Astrocyte (in vitro differentiated cells and primary cell): Measurements from ENCODE around the gene FHIT. TPM values are rescaled to one million over a fixed set of nuclear protein-coding genes. Genes with fewer than 3 reads are reported as not detected.

Experiments used
- DNase-seq: peaks from one replicate; pipeline ENCODE4 v3.0.0-alpha.2; 2010; ENCODE audit warnings: low read depth
- FAIRE-seq: peaks from 2 replicates; lab custom pipeline; 2011; peaks lifted over from hg19 to GRCh38; lab: Jason Lieb, UNC
- H2AFZ ChIP-seq: 2 replicates; pipeline ENCODE4 v1.6.0; 2012; ENCODE audit warnings: low read depth, low read length, inconsistent platforms
- H3K27ac ChIP-seq: 2 replicates; pipeline ENCODE4 v1.5.1; 2011; ENCODE audit warnings: low read depth, low read length, inconsistent platforms
- H3K27me3 ChIP-seq: 2 replicates; pipeline ENCODE4 v1.6.0; 2011; ENCODE audit warnings: low read length, inconsistent platforms; ENCODE audit not compliant: insufficient read depth
- H3K36me3 ChIP-seq: 2 replicates; pipeline ENCODE4 v1.5.1; 2011; ENCODE audit warnings: low read length, inconsistent platforms; ENCODE audit not compliant: insufficient read depth
- H3K4me1 ChIP-seq: 2 replicates; pipeline ENCODE4 v1.5.1; 2011; ENCODE audit warnings: low read length, inconsistent platforms; ENCODE audit not compliant: insufficient read depth
- H3K4me2 ChIP-seq: 2 replicates; pipeline ENCODE4 v1.6.0; 2012; ENCODE audit warnings: low read length, inconsistent platforms
- H3K4me3 ChIP-seq: 2 replicates; pipeline ENCODE4 v1.5.1; 2011; ENCODE audit warnings: low read depth, mild to moderate bottlenecking, low read length, inconsistent platforms; ENCODE audit not compliant: insufficient read depth
- H3K79me2 ChIP-seq: 2 replicates; pipeline ENCODE4 v1.6.0; 2012; ENCODE audit warnings: mild to moderate bottlenecking, low read length, inconsistent platforms; ENCODE audit not compliant: insufficient read depth
- H3K9ac ChIP-seq: 2 replicates; pipeline ENCODE4 v1.6.0; 2012; ENCODE audit warnings: mild to moderate bottlenecking, low read length, inconsistent platforms
- H3K9me3 ChIP-seq: 2 replicates; pipeline ENCODE4 v1.5.1; 2012; ENCODE audit warnings: low read depth, mild to moderate bottlenecking, low read length, inconsistent platforms; ENCODE audit not compliant: insufficient read depth
- H4K20me1 ChIP-seq: 2 replicates; pipeline ENCODE4 v1.6.0; 2012; ENCODE audit warnings: low read length, inconsistent platforms; ENCODE audit not compliant: insufficient read depth
- H3K27ac Mint-ChIP-seq: one replicate; pipeline ENCODE4 v1.8.0; 2021; ENCODE audit warnings: mild to moderate bottlenecking, mixed read lengths; ENCODE audit not compliant: unreplicated experiment
- H3K27me3 Mint-ChIP-seq: one replicate; pipeline ENCODE4 v1.8.0; 2021; ENCODE audit warnings: low read depth, mixed read lengths; ENCODE audit not compliant: unreplicated experiment
- H3K36me3 Mint-ChIP-seq: one replicate; pipeline ENCODE4 v1.8.0; 2021; ENCODE audit warnings: low read depth, mixed read lengths; ENCODE audit not compliant: unreplicated experiment
- H3K4me1 Mint-ChIP-seq: one replicate; pipeline ENCODE4 v1.8.0; 2021; ENCODE audit warnings: low read depth, mixed read lengths; ENCODE audit not compliant: unreplicated experiment
- H3K4me3 Mint-ChIP-seq: one replicate; pipeline ENCODE4 v1.8.0; 2021; ENCODE audit warnings: mild to moderate bottlenecking, moderate library complexity, mixed read lengths; ENCODE audit not compliant: unreplicated experiment
- H3K9me3 Mint-ChIP-seq: one replicate; pipeline ENCODE4 v1.8.0; 2021; ENCODE audit warnings: mild to moderate bottlenecking, mixed read lengths; ENCODE audit not compliant: unreplicated experiment
- EZH2 ChIP-seq: IDR thresholded peaks from 2 replicates; pipeline ENCODE4 v1.6.1; 2012; ENCODE audit warnings: mild to moderate bottlenecking, low read length, inconsistent platforms; ENCODE audit not compliant: insufficient read depth
- total RNA-seq: library from RNA; stranded (reverse); gene quantifications from 2 replicates; pipeline ENCODE4 v1.2.1, GENCODE V29; 2021
- TF ChIP-seq, protein P1 (sequence below): IDR thresholded peaks from 2 replicates; pipeline ENCODE4 v1.5.1; 2011; ENCODE audit warnings: low read depth, mild to moderate bottlenecking, inconsistent platforms, low read length, moderate library complexity; ENCODE audit not compliant: insufficient read depth

The FHIT gene
- total RNA-seq, 1 donor from 2014 or later = 6.7 TPM

- Histone ChIP-seq H3K9me3 (no peaks in the 10 kb centered on the region), H3K4me1 (no peaks in the 10 kb centered on the region), H3K4me2 (no peak overlapping the region), H3K79me2 (no peaks in the 10 kb centered on the region), H3K27me3 (no peaks in the 10 kb centered on the region), H3K9ac (no peak overlapping the region), H3K36me3 (no peaks in the 10 kb centered on the region), H3K27ac (no peak overlapping the region), H3K4me3 (no peak overlapping the region), H4K20me1 (no peaks in the 10 kb centered on the region), H2AFZ (no peak overlapping the region)
- Mint-ChIP-seq H3K9me3 (no peaks in the 10 kb centered on the region), H3K27ac (no peak overlapping the region), H3K27me3 (no peaks in the 10 kb centered on the region), H3K4me1 (peaks cover 3% of the 10 kb centered on the region), H3K4me3 (no peak overlapping the region), H3K36me3 (peaks cover 2% of the 10 kb centered on the region)
- DNase-seq = no peak
- TF ChIP-seq, protein P1, sequence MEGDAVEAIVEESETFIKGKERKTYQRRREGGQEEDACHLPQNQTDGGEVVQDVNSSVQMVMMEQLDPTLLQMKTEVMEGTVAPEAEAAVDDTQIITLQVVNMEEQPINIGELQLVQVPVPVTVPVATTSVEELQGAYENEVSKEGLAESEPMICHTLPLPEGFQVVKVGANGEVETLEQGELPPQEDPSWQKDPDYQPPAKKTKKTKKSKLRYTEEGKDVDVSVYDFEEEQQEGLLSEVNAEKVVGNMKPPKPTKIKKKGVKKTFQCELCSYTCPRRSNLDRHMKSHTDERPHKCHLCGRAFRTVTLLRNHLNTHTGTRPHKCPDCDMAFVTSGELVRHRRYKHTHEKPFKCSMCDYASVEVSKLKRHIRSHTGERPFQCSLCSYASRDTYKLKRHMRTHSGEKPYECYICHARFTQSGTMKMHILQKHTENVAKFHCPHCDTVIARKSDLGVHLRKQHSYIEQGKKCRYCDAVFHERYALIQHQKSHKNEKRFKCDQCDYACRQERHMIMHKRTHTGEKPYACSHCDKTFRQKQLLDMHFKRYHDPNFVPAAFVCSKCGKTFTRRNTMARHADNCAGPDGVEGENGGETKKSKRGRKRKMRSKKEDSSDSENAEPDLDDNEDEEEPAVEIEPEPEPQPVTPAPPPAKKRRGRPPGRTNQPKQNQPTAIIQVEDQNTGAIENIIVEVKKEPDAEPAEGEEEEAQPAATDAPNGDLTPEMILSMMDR = no peak
- no peak for TF ChIP-seq EZH2
- no peak for FAIRE-seq
Measured at GRCh38 chr3:61233746-61234145, 17.5 kb downstream of the FHIT start.

- Histone ChIP-seq H3K9me3 (no peaks in the 10 kb centered on the region), H3K4me2 (no peak overlapping the region), H3K27ac (no peak overlapping the region), H4K20me1 (no peaks in the 10 kb centered on the region), H3K79me2 (no peaks in the 10 kb centered on the region), H3K4me3 (no peak overlapping the region), H3K36me3 (no peaks in the 10 kb centered on the region), H3K27me3 (no peaks in the 10 kb centered on the region), H2AFZ (no peak overlapping the region), H3K9ac (no peak overlapping the region), H3K4me1 (no peaks in the 10 kb centered on the region)
- TF ChIP-seq EZH2 = no peak
- TF ChIP-seq, protein P1 = no peak
- no peak overlapping the region for H3K27ac Mint-ChIP-seq
- H3K4me3 Mint-ChIP-seq = no peak overlapping the region
- no peak for DNase-seq
- peaks cover 3% of the 10 kb centered on the region for H3K4me1 Mint-ChIP-seq
- no peaks in the 10 kb centered on the region for H3K9me3 Mint-ChIP-seq
- H3K27me3 Mint-ChIP-seq = no peaks in the 10 kb centered on the region
- peaks cover 2% of the 10 kb centered on the region for H3K36me3 Mint-ChIP-seq
- no peak for FAIRE-seq
Measured at GRCh38 chr3:61231693-61232092, 19.6 kb downstream of the FHIT start.

GRCh38 chr3:61227799-61228198, 23.5 kb downstream of the FHIT start:
- Mint-ChIP-seq H3K36me3 (peaks cover 2% of the 10 kb centered on the region), H3K4me3 (no peak overlapping the region), H3K27me3 (no peaks in the 10 kb centered on the region), H3K9me3 (no peaks in the 10 kb centered on the region), H3K27ac (no peak overlapping the region), H3K4me1 (no peaks in the 10 kb centered on the region)
- Histone ChIP-seq H3K27ac (no peak overlapping the region), H3K36me3 (no peaks in the 10 kb centered on the region), H2AFZ (no peak overlapping the region), H3K4me1 (no peaks in the 10 kb centered on the region), H3K9me3 (no peaks in the 10 kb centered on the region), H3K27me3 (no peaks in the 10 kb centered on the region), H3K79me2 (no peaks in the 10 kb centered on the region), H3K4me3 (no peak overlapping the region), H4K20me1 (no peaks in the 10 kb centered on the region), H3K9ac (no peak overlapping the region), H3K4me2 (no peak overlapping the region)
- TF ChIP-seq, protein P1 = no peak
- TF ChIP-seq EZH2 = no peak
- no peak for DNase-seq
- FAIRE-seq = no peak
